SH-SY5Y (cell line): ENCODE data around the gene STOML2.

Experiments used
- GATA2 ChIP-seq: IDR thresholded peaks from 2 replicates; pipeline ENCODE4 v1.6.1; 2011; ENCODE audit warnings: mild to moderate bottlenecking, low read depth, low read length
- GATA3 ChIP-seq: IDR thresholded peaks from 2 replicates; pipeline ENCODE4 v1.6.1; 2011; ENCODE audit warnings: low read depth, mild to moderate bottlenecking, low read length, moderate library complexity

DNA sequence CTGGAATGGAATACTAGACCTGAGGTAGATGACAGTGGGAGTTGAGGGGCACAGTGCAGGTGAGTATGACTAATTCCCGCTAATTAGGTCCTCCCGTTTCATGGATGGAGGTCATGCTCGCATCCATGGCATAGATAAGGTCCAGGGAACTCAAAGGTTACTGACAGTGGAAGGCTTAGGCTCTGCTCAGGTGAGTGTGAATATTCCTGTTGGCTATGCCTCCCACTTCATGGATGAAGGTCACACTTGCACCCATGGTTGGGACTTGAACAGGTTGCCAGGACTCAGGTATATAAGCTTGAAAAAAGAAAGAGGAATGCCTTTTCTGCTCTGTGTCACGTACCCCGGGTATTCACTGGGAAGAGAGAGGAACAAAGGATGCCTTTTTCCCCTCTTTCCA is 39.1 kb upstream of the STOML2 start:
- TF ChIP-seq GATA3: no peak
- TF ChIP-seq GATA2: no peak
